DND-41 (cell line): ENCODE measurements around the gene ARFGEF3.
"Not testable (repeated sequence)": the region's sequence is repeated elsewhere in the genome, so short reads cannot be mapped to it uniquely, and the experiment has no call there.

Source experiments
- ATAC-seq: fragments of 200-7000 bp; cut with Tn5 transposase; 3 replicates; pipeline ENCODE4 v1.9.1; 2021; ENCODE audit warnings: low read depth; ENCODE audit not compliant: insufficient read depth
- DNase-seq: peaks from one replicate; pipeline ENCODE4 v3.0.0-alpha.2; 2020
- H2AFZ ChIP-seq: 2 replicates; pipeline ENCODE4 v1.6.0; 2012; ENCODE audit warnings: low read depth, low read length
- H3K27ac ChIP-seq: 2 replicates; pipeline ENCODE4 v1.5.1; 2012; ENCODE audit warnings: low read length, inconsistent platforms
- H3K27me3 ChIP-seq: fragments of 200-600 bp; sonication (generic); 2 replicates; pipeline ENCODE4 v1.6.0; 2012; ENCODE audit warnings: low read length, mild to moderate bottlenecking, inconsistent platforms; ENCODE audit not compliant: insufficient read depth, poor library complexity
- H3K36me3 ChIP-seq: 2 replicates; pipeline ENCODE4 v1.5.1; 2012; ENCODE audit warnings: low read length, inconsistent platforms; ENCODE audit not compliant: insufficient read depth
- H3K4me1 ChIP-seq: 2 replicates; pipeline ENCODE4 v1.5.1; 2012; ENCODE audit warnings: mild to moderate bottlenecking, low read length; ENCODE audit not compliant: insufficient read depth
- H3K4me2 ChIP-seq: 2 replicates; pipeline ENCODE4 v1.6.0; 2012; ENCODE audit warnings: mild to moderate bottlenecking, moderate library complexity, low read length, inconsistent platforms; ENCODE audit not compliant: insufficient read depth
- H3K4me3 ChIP-seq, 2 experiments: fragments of 200-600 bp in 1 of 2; shearing (Covaris generic) in 1 of 2; 2 replicates each; pipeline ENCODE4 v1.5.1; 2012 to 2016; ENCODE audit warnings: inconsistent platforms in 2 of 2, low read length in 2 of 2, mild to moderate bottlenecking in 2 of 2, low read depth in 1 of 2, moderate library complexity in 1 of 2
- H3K79me2 ChIP-seq: 2 replicates; pipeline ENCODE4 v1.6.0; 2012; ENCODE audit warnings: low read length, inconsistent platforms; ENCODE audit not compliant: insufficient read depth
- H3K9ac ChIP-seq: 2 replicates; pipeline ENCODE4 v1.6.0; 2012; ENCODE audit warnings: low read depth, mild to moderate bottlenecking, inconsistent platforms, low read length, moderate library complexity
- H3K9me3 ChIP-seq: 2 replicates; pipeline ENCODE4 v1.5.1; 2012; ENCODE audit warnings: low read length, moderate library complexity, mild to moderate bottlenecking, inconsistent platforms; ENCODE audit not compliant: insufficient read depth, severe bottlenecking
- H4K20me1 ChIP-seq: 2 replicates; pipeline ENCODE4 v1.6.0; 2012; ENCODE audit warnings: low read length; ENCODE audit not compliant: insufficient read depth
- EZH2 ChIP-seq: IDR thresholded peaks from 3 replicates; pipeline ENCODE4 v1.6.1; 2012; ENCODE audit warnings: borderline replicate concordance, low read depth, mild to moderate bottlenecking, moderate library complexity, low read length, inconsistent platforms; ENCODE audit not compliant: severe bottlenecking
- TF ChIP-seq, protein P1 (sequence below): IDR thresholded peaks from 2 replicates; pipeline ENCODE4 v1.5.1; 2012; ENCODE audit warnings: borderline replicate concordance, low read length, moderate library complexity, mild to moderate bottlenecking; ENCODE audit not compliant: poor library complexity, severe bottlenecking; ENCODE audit errors: extremely low read depth

ARFGEF3 gene

DNA sequence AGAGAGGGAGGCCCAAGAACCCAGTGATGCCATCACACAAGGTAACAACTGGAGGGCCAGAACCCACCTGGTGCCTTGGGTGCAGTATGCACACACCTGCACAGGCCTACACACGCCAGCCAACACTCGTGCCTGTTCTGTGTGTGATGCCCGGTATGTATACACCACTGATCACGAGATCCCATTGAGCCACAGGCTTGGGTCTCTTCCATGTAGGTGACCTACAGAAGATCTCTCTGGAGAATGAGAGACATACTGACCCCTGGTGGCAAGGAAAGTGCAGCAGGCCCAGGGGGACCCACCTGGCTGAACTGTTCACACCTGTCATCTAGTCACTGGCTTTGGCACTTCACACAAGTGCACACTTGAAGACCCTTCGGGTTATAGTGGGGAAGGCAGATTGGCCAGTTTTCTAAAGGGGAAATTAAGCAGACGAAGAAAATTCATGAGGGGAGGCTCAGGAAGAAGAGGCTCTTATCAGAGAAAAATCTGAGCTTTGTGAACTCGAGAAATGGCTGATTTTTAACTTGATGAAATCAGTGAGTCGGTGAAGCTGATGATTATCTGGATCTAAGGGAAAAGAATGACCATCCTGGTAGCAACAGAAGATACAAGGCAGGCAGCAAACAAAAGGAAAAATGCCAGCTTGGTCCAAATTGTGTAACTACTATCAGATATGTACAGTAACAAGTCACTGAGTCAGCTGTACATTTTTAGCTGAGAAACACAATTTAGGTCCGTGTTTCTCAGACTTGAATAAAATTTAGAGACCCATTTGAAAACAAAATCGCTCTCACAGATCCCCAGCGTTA lies 125.6 kb downstream of the ARFGEF3 start:
- H3K27ac ChIP-seq: no peak overlapping the region
- peak; percentile 36 for DNase-seq
- no peaks in the 10 kb centered on the region for H3K79me2 ChIP-seq
- H3K4me2 ChIP-seq: no peak overlapping the region
- TF ChIP-seq EZH2: no peak
- TF ChIP-seq, protein P1, sequence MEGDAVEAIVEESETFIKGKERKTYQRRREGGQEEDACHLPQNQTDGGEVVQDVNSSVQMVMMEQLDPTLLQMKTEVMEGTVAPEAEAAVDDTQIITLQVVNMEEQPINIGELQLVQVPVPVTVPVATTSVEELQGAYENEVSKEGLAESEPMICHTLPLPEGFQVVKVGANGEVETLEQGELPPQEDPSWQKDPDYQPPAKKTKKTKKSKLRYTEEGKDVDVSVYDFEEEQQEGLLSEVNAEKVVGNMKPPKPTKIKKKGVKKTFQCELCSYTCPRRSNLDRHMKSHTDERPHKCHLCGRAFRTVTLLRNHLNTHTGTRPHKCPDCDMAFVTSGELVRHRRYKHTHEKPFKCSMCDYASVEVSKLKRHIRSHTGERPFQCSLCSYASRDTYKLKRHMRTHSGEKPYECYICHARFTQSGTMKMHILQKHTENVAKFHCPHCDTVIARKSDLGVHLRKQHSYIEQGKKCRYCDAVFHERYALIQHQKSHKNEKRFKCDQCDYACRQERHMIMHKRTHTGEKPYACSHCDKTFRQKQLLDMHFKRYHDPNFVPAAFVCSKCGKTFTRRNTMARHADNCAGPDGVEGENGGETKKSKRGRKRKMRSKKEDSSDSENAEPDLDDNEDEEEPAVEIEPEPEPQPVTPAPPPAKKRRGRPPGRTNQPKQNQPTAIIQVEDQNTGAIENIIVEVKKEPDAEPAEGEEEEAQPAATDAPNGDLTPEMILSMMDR: peak; percentile 76
- no peak overlapping the region for H3K4me3 ChIP-seq
- no peaks in the 10 kb centered on the region for H3K4me1 ChIP-seq
- H4K20me1 ChIP-seq: no peaks in the 10 kb centered on the region
- H2AFZ ChIP-seq: no peak overlapping the region
- no peak overlapping the region for H3K9ac ChIP-seq
- H3K9me3 ChIP-seq: no peaks in the 10 kb centered on the region
- H3K36me3 ChIP-seq: no peaks in the 10 kb centered on the region
- H3K27me3 ChIP-seq: peaks cover 3% of the 10 kb centered on the region
- peak; percentile 66 for ATAC-seq

DNA sequence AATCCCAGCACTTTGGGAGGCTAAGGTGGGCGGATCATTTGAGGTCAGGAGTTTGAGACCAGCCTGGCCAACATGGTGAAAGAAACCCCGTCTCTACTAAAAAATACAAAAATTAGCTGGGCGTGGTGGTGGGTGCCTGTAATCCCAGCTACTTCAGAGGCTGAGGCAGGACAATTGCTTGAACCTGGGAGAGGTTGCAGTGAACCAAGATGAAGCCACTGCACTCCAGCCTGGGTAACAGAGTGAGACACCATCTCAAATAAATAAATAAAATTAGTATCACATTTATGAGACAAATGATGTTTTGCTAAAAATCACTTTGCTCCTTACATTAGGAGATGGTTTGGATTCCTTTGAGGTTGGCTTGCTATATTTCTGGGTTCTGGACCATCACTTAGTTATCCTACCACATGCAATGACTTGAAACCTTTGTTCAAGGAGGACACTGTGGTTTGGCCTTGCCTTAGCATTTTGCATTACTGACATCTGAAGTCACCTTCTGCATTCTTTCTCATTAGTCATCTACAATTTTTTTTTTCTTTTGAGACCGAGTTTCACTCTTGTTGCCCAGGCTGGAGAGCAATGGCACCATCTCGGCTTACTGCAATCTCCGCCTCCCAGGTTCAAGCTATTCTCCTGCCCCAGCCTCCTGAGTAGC lies 126.8 kb downstream of the ARFGEF3 start:
- H3K4me2 ChIP-seq: not testable (repeated sequence)

DNA sequence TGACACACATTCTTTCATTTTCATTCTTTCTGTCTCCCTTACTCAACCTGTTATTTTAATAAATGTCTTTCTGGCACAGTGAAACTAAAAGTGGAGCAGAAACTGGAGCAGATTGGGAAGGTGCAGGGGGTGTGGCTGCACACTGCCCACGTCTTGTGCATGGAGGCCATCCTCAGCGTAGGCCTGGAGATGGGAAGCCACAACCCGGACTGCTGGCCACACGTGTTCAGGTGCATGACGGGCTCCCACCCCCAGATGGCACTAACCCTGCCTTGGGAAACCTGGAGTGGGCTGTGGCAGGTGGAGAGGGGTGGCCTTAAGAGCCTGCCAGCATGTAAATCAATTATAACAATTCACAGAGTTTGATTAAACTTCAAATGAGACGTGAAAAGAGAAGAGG lies 128.0 kb downstream of the ARFGEF3 start:
- Histone ChIP-seq H3K4me3 (no peak overlapping the region), H3K27me3 (no peaks in the 10 kb centered on the region), H3K4me1 (no peaks in the 10 kb centered on the region), H4K20me1 (no peaks in the 10 kb centered on the region), H3K79me2 (no peaks in the 10 kb centered on the region), H3K4me2 (no peak overlapping the region), H3K27ac (no peak overlapping the region), H3K9me3 (no peaks in the 10 kb centered on the region), H3K9ac (no peak overlapping the region), H2AFZ (no peak overlapping the region), H3K36me3 (no peaks in the 10 kb centered on the region)
- ATAC-seq: no peak
- DNase-seq: no peak
- TF ChIP-seq, protein P1: peak; percentile 21
- no peak for TF ChIP-seq EZH2

More for the DNA sequence above, 126.8 kb downstream of the ARFGEF3 start:
- H4K20me1 ChIP-seq, DNase-seq, H3K79me2 ChIP-seq, H3K9ac ChIP-seq, H3K4me3 ChIP-seq, H3K9me3 ChIP-seq, H3K4me1 ChIP-seq, ATAC-seq, H3K27me3 ChIP-seq, H3K27ac ChIP-seq, H2AFZ ChIP-seq, H3K36me3 ChIP-seq: not testable (repeated sequence)

DNA sequence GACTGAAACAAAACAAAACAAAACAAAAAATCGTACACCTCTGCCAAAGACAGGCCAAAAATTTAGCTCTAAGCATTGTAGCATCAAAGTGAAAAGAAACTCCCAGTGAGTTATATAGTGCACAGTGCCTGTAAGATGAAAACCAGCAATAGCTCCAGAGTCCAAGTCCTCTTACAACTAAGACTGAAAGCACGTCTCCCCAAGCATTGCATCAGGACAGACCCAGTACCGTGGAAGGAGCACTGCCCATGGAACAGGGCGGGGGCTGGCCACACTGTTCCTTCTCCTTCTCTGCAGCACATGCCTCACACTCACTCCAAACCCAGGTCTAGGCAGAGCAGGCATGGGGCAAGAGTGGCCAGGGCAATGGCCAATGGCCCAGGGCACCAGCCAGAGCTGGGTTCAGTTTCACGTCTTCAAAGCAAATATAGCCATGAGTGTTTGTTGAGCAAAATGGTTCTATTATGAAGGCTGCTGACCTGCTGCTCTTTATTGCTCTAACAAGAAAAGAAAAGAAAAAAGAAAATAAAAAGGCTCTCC lies 128.8 kb downstream of the ARFGEF3 start:
- H3K4me3 ChIP-seq: no peak overlapping the region
- no peaks in the 10 kb centered on the region for H4K20me1 ChIP-seq
- H3K79me2 ChIP-seq: no peaks in the 10 kb centered on the region
- H3K36me3 ChIP-seq: no peaks in the 10 kb centered on the region
- no peaks in the 10 kb centered on the region for H3K4me1 ChIP-seq
- no peak overlapping the region for H3K4me2 ChIP-seq
- H3K27me3 ChIP-seq: no peaks in the 10 kb centered on the region
- DNase-seq (no peak), ATAC-seq (no peak)
- no peak overlapping the region for H2AFZ ChIP-seq
- no peak for TF ChIP-seq EZH2
- TF ChIP-seq, protein P1: no peak
- H3K9ac ChIP-seq: no peak overlapping the region
- H3K27ac ChIP-seq: no peak overlapping the region
- no peaks in the 10 kb centered on the region for H3K9me3 ChIP-seq
